Suprapubic skin (tissue), 4 donors: Measurements from ENCODE around the gene WDR83. TPM values are rescaled to one million over a fixed set of nuclear protein-coding genes. Genes with fewer than 3 reads are reported as not detected.

ENCODE experiments used
- DNase-seq, 2 donors: peaks; one replicate each; pipeline ENCODE4 v3.0.0-alpha.2; 2019; ENCODE audit warnings: low spot score in 2 of 2
- H3K27ac ChIP-seq: fragments of 200-600 bp; sonication (generic); one replicate; pipeline ENCODE4 v1.5.1; 2019
- H3K27me3 ChIP-seq: fragments of 200-600 bp; sonication (generic); one replicate; pipeline ENCODE4 v1.5.1; 2019
- H3K36me3 ChIP-seq: fragments of 200-600 bp; sonication (generic); one replicate; pipeline ENCODE4 v1.5.1; 2019
- H3K4me1 ChIP-seq: fragments of 200-600 bp; sonication (generic); one replicate; pipeline ENCODE4 v1.5.1; 2019
- H3K4me3 ChIP-seq: fragments of 200-600 bp; sonication (generic); one replicate; pipeline ENCODE4 v1.5.1; 2019; ENCODE audit warnings: mild to moderate bottlenecking
- H3K9me3 ChIP-seq: fragments of 200-600 bp; sonication (generic); one replicate; pipeline ENCODE4 v1.5.1; 2019
- CTCF ChIP-seq, 2 donors: fragments of 200-600 bp in 1 of 2; fragments of 450-650 bp in 1 of 2; sonication (generic) in 1 of 2; IDR thresholded peaks; one replicate each; pipeline ENCODE4 v1.5.1; 2016 to 2019; ENCODE audit warnings: antibody characterized with exemption in 2 of 2, mild to moderate bottlenecking in 1 of 2, moderate library complexity in 1 of 2
- EP300 ChIP-seq: sonication (generic); formaldehyde crosslinking; IDR thresholded peaks from one replicate; pipeline ENCODE4 v1.6.1; 2017; ENCODE audit warnings: antibody characterized with exemption
- POLR2A ChIP-seq, 2 donors: fragments of 450-650 bp; IDR thresholded peaks; one replicate each; pipeline ENCODE4 v1.6.1; 2017; ENCODE audit warnings: antibody characterized with exemption in 2 of 2, mild to moderate bottlenecking in 2 of 2, moderate library complexity in 2 of 2
- POLR2AphosphoS5 ChIP-seq, 3 donors: sonication (generic); formaldehyde crosslinking; IDR thresholded peaks; one replicate each; pipeline ENCODE4 v1.6.1; 2017; ENCODE audit warnings: antibody characterized with exemption in 3 of 3
- WGBS: methylation state at CpG from one replicate; pipeline ENCODE4 v1.1.5; 2018; 5-methylcytosine and 5-hydroxymethylcytosine counted together
- total RNA-seq, 4 donors: library from RNA; depleted of rRNA; stranded (reverse); fragments of >200 nt; gene quantifications; one replicate each; pipeline ENCODE4 v1.1.0, GENCODE V29; 2016

WDR83 gene
- total RNA-seq, 4 donors from 2014 or later, result 9.8 to 21.9 (median 17.2) TPM

GRCh38 chr19:12647490-12648071, 19.0 kb upstream of the WDR83 start:
- Histone ChIP-seq H3K27ac (no peak overlapping the region), H3K9me3 (no peaks in the 10 kb centered on the region), H3K36me3 (peaks cover 9% of the 10 kb centered on the region), H3K27me3 (no peaks in the 10 kb centered on the region), H3K4me3 (peak overlapping the region; percentile 22), H3K4me1 (peaks cover 13% of the 10 kb centered on the region)
- DNase-seq, result no peak
- no peak for TF ChIP-seq EP300
- no peak for TF ChIP-seq CTCF (IDR thresholded peaks at IDR 0.05)
- TF ChIP-seq POLR2A (IDR thresholded peaks at IDR 0.05), result no peak
- no peak for TF ChIP-seq POLR2AphosphoS5 (IDR thresholded peaks at IDR 0.05)
- 16% methylated on average over 20 of the region's 31 CpGs for WGBS

DNA sequence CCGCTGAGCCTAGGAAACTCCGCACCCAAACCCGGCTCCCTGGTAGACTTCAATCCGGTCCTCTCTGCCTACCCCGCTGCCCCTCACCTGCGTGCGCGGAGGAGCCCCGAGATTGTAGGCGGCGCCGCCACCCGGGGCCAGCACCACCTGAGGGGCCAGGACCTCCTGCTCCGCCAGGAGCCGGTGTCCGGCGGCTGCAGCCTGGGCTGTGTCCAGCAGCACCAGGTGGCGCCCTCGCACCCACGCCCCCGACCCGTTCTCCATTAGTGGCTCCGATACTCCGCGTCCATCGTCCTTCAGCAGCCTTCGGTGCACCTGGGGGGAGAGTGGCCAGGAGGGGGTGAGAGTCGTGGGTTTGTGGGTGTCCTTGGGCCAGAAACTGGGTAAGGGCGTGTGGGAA, 18.5 kb upstream of the WDR83 start:
- peaks cover 9% of the 10 kb centered on the region for H3K36me3 ChIP-seq
- 11% methylated on average over 22 of the region's 29 CpGs for WGBS
- TF ChIP-seq CTCF (IDR thresholded peaks at IDR 0.05), result no peak
- TF ChIP-seq EP300, result no peak
- no peak for TF ChIP-seq POLR2AphosphoS5 (IDR thresholded peaks at IDR 0.05)
- TF ChIP-seq POLR2A (IDR thresholded peaks at IDR 0.05), result no peak
- DNase-seq, result no peak
- no peaks in the 10 kb centered on the region for H3K9me3 ChIP-seq
- peaks cover 13% of the 10 kb centered on the region for H3K4me1 ChIP-seq
- no peaks in the 10 kb centered on the region for H3K27me3 ChIP-seq
- peak overlapping the region; percentile 22 for H3K4me3 ChIP-seq
- no peak overlapping the region for H3K27ac ChIP-seq

GRCh38 chr19:12649941-12650340, 16.7 kb upstream of the WDR83 start:
- no peak overlapping the region for H3K27ac ChIP-seq

DNA sequence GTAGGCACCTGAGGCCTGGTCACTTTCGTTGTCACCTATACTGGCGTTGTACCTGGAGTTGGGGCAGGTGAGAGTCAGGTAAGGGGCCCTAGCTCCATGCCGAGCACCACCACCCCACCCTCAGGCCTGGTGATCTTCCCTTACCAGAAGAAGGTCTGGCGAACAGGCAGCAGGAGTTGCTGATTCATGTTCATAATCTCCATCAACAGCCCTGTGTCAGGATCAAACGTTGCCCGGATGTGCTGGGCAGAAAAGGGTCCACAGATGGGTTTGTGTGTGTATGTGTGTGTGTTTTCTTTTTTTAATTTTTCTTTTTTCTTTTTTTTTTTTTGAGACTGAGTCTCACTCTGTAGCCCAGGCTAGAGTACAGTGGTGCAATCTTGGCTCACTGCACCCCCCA, 14.4 kb upstream of the WDR83 start:
- H3K4me1 ChIP-seq, result peaks cover 13% of the 10 kb centered on the region
- peaks cover 38% of the 10 kb centered on the region for H3K36me3 ChIP-seq
- no peak for DNase-seq
- H3K27me3 ChIP-seq, result no peaks in the 10 kb centered on the region
- H3K27ac ChIP-seq, result no peak overlapping the region
- no peak for TF ChIP-seq CTCF (IDR thresholded peaks at IDR 0.05)
- no peak for TF ChIP-seq POLR2A (IDR thresholded peaks at IDR 0.05)
- no peak for TF ChIP-seq POLR2AphosphoS5 (IDR thresholded peaks at IDR 0.05)
- no peak for TF ChIP-seq EP300
- no peaks in the 10 kb centered on the region for H3K9me3 ChIP-seq
- H3K4me3 ChIP-seq, result no peak overlapping the region
- WGBS, result 98% methylated on average over 6 of the region's 6 CpGs

More at GRCh38 chr19:12649941-12650340, 16.7 kb upstream of the WDR83 start:
- Histone ChIP-seq H3K4me1 (peaks cover 13% of the 10 kb centered on the region), H3K4me3 (no peak overlapping the region), H3K27me3 (no peaks in the 10 kb centered on the region), H3K9me3 (no peaks in the 10 kb centered on the region), H3K36me3 (peaks cover 17% of the 10 kb centered on the region)
- DNase-seq, result no peak
- WGBS, result 98% methylated on average over 6 of the region's 10 CpGs
- TF ChIP-seq POLR2A (IDR thresholded peaks at IDR 0.05) (no peak), CTCF (IDR thresholded peaks at IDR 0.05) (no peak), EP300 (no peak), POLR2AphosphoS5 (IDR thresholded peaks at IDR 0.05) (no peak)

GRCh38 chr19:12655546-12655945, 11.1 kb upstream of the WDR83 start:
- Histone ChIP-seq H3K27ac (no peak overlapping the region), H3K9me3 (no peaks in the 10 kb centered on the region), H3K36me3 (peaks cover 66% of the 10 kb centered on the region), H3K4me3 (no peak overlapping the region), H3K27me3 (no peaks in the 10 kb centered on the region), H3K4me1 (no peaks in the 10 kb centered on the region)
- WGBS, result 95% methylated on average over 8 of the region's 8 CpGs
- no peak for TF ChIP-seq POLR2AphosphoS5 (IDR thresholded peaks at IDR 0.05)
- no peak for TF ChIP-seq CTCF (IDR thresholded peaks at IDR 0.05)
- TF ChIP-seq POLR2A (IDR thresholded peaks at IDR 0.05), result no peak
- no peak for TF ChIP-seq EP300
- DNase-seq, result no peak
